CD4-positive, alpha-beta T cell (primary cell): ENCODE data around the gene CXCL1. TPM values are rescaled to one million over a fixed set of nuclear protein-coding genes. Genes with fewer than 3 reads are reported as not detected.

Experiments used
- ATAC-seq: fragments of 200-7000 bp; cut with Tn5 transposase; one replicate; pipeline ENCODE4 v1.10.0; 2022; ENCODE audit warnings: mild to moderate bottlenecking; ENCODE audit not compliant: poor library complexity
- CTCF ChIA-PET: fragments of 350-600 bp; sonication (Branson Sonifier 250); formaldehyde crosslinking; loops from one replicate; lab custom pipeline; 2021; ENCODE audit warnings: antibody characterized with exemption, inconsistent platforms; lab: Charles Lee
- POLR2A ChIA-PET: fragments of 350-600 bp; sonication (Branson Sonifier 250); formaldehyde crosslinking; loops from one replicate; lab custom pipeline; 2021; ENCODE audit warnings: antibody characterized with exemption, inconsistent platforms; lab: Charles Lee
- DNase-seq, 14 experiments: peaks; one replicate each; pipeline ENCODE4 v3.0.0-alpha.2; 2013 to 2020; ENCODE audit warnings: mixed read lengths in 2 of 14
- H3K27ac ChIP-seq, 2 donors: one replicate each; pipeline versions ENCODE4 v1.5.1 to v1.7.0; 2013; ENCODE audit warnings: low read length in 2 of 2, low read depth in 1 of 2, mild to moderate bottlenecking in 1 of 2
- H3K27me3 ChIP-seq, 2 experiments: 1 replicate in 1 of 2; 2 replicates in 1 of 2; pipeline versions ENCODE4 v1.6.1 to v1.7.0; 2013; ENCODE audit warnings: low read length in 2 of 2, control low read depth in 1 of 2, mild to moderate bottlenecking in 1 of 2, moderate library complexity in 1 of 2; ENCODE audit not compliant: insufficient read depth in 2 of 2, control insufficient read depth in 1 of 2
- H3K36me3 ChIP-seq: one replicate; pipeline ENCODE4 v1.6.1; 2013; ENCODE audit warnings: low read length, control low read depth; ENCODE audit not compliant: insufficient read depth
- H3K4me1 ChIP-seq: one replicate; pipeline ENCODE4 v1.6.1; 2013; ENCODE audit warnings: low read length, control low read depth; ENCODE audit not compliant: insufficient read depth
- H3K4me3 ChIP-seq: one replicate; pipeline ENCODE4 v1.5.1; 2013; ENCODE audit warnings: mild to moderate bottlenecking, low read length, moderate library complexity
- H3K9me3 ChIP-seq, 2 experiments: 1 replicate in 1 of 2; 2 replicates in 1 of 2; pipeline versions ENCODE4 v1.6.1 to v1.7.0; 2013; ENCODE audit warnings: low read length in 2 of 2, mild to moderate bottlenecking in 2 of 2, control low read depth in 1 of 2, moderate library complexity in 1 of 2; ENCODE audit not compliant: control insufficient read depth in 1 of 2, insufficient read depth in 1 of 2
- H3K27ac Mint-ChIP-seq: one replicate; pipeline ENCODE4 v1.8.0; 2020; ENCODE audit warnings: mixed read lengths
- H3K27me3 Mint-ChIP-seq: one replicate; pipeline ENCODE4 v1.8.0; 2021; ENCODE audit warnings: mixed read lengths
- H3K36me3 Mint-ChIP-seq: one replicate; pipeline ENCODE4 v1.8.0; 2021; ENCODE audit warnings: low read depth, mixed read lengths
- H3K4me1 Mint-ChIP-seq: one replicate; pipeline ENCODE4 v1.8.0; 2021; ENCODE audit warnings: low read depth, mixed read lengths
- H3K4me3 Mint-ChIP-seq: one replicate; pipeline ENCODE4 v1.8.0; 2020; ENCODE audit warnings: mild to moderate bottlenecking, mixed read lengths
- H3K9me3 Mint-ChIP-seq: one replicate; pipeline ENCODE4 v1.8.0; 2020; ENCODE audit warnings: mixed read lengths
- intact Hi-C, 2 experiments: fragments of 100-400 bp; cut with DNase I in 1 of 2; cut with micrococcal nuclease in 1 of 2; formaldehyde crosslinking; loops; one replicate each; pipeline versions ENCODE4 v1.15.1 to v1.9.0; 2023 to 2025; cut with DNase I, micrococcal nuclease
- total RNA-seq, 174 experiments: library from RNA in 2 of 174; stranded (reverse) in 2 of 174; gene quantifications; one replicate each; pipeline ENCODE4 v1.2.3 and lab custom pipeline; 2021 to 2026
- TF ChIP-seq, protein P1 (sequence below): fragments of 200-600 bp; IDR thresholded peaks from one replicate; pipeline ENCODE4 v1.8.0; 2022; ENCODE audit warnings: antibody characterized with exemption, mild to moderate bottlenecking

Gene CXCL1
- total RNA-seq, 2 experiments from 2014 or later, result not detected

DNA sequence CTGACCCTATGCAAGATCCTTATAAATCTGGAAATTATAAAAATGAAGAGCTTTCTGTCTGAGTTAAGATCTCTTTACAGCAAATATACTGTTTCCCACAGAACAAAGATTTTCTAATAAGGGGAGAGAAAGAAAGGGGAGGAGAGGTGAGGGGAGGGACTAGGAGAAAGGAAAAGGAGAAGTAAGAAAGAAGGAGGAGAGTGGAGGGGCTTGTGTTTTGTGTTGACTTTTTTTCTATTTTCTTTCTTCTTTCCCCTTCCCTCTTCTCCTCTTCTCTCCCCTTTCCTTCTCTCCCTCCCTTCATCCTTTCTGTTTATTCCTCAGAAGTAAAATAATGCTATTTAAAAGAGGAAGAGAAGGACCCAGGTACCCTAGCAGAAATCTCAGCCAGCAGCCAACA is 26.5 kb upstream of the CXCL1 start:
- Histone ChIP-seq H3K9me3 (no peaks in the 10 kb centered on the region), H3K36me3 (no peaks in the 10 kb centered on the region), H3K4me3 (no peak overlapping the region), H3K4me1 (no peaks in the 10 kb centered on the region), H3K27me3 (no peaks in the 10 kb centered on the region), H3K27ac (no peak overlapping the region)
- Mint-ChIP-seq H3K4me1 (no peaks in the 10 kb centered on the region), H3K27me3 (peaks cover 19% of the 10 kb centered on the region), H3K36me3 (no peaks in the 10 kb centered on the region), H3K9me3 (no peaks in the 10 kb centered on the region), H3K27ac (no peak overlapping the region), H3K4me3 (no peak overlapping the region)
- ChIA-PET CTCF (no interaction called here), POLR2A (no interaction called here)
- DNase-seq (no peak), ATAC-seq (no peak)
- intact Hi-C loops, result no loop called here
- TF ChIP-seq, protein P1, sequence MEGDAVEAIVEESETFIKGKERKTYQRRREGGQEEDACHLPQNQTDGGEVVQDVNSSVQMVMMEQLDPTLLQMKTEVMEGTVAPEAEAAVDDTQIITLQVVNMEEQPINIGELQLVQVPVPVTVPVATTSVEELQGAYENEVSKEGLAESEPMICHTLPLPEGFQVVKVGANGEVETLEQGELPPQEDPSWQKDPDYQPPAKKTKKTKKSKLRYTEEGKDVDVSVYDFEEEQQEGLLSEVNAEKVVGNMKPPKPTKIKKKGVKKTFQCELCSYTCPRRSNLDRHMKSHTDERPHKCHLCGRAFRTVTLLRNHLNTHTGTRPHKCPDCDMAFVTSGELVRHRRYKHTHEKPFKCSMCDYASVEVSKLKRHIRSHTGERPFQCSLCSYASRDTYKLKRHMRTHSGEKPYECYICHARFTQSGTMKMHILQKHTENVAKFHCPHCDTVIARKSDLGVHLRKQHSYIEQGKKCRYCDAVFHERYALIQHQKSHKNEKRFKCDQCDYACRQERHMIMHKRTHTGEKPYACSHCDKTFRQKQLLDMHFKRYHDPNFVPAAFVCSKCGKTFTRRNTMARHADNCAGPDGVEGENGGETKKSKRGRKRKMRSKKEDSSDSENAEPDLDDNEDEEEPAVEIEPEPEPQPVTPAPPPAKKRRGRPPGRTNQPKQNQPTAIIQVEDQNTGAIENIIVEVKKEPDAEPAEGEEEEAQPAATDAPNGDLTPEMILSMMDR, result no peak

DNA sequence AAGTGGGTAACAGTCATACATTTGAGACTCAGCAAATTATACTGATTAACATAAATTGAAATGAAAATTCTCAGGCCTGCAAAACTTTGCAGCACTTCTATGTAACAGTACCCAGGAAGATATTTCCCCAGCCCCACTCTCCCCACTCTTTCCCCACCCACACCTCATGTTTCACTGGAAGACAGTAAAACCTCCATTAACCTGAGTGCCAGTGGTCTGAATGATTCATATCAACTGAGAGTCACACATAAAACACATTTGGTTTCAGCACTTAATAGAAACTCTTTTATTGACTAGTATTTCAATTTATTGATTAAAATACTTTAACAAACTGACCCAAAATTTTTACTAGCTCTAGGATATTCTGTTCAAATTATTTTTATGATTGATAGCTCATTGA is 25.8 kb upstream of the CXCL1 start:
- H3K27ac Mint-ChIP-seq, result no peak overlapping the region
- no peak overlapping the region for H3K4me3 Mint-ChIP-seq
- no peaks in the 10 kb centered on the region for H3K9me3 Mint-ChIP-seq
- intact Hi-C loops, result no loop called here
- H3K27me3 Mint-ChIP-seq, result peaks cover 16% of the 10 kb centered on the region
- no peaks in the 10 kb centered on the region for H3K9me3 ChIP-seq
- H3K4me1 Mint-ChIP-seq, result no peaks in the 10 kb centered on the region
- ChIA-PET POLR2A (no interaction called here), CTCF (no interaction called here)
- TF ChIP-seq, protein P1, result no peak
- no peaks in the 10 kb centered on the region for H3K27me3 ChIP-seq
- DNase-seq (no peak), ATAC-seq (no peak)
- no peak overlapping the region for H3K27ac ChIP-seq
- H3K4me1 ChIP-seq, result no peaks in the 10 kb centered on the region
- no peaks in the 10 kb centered on the region for H3K36me3 ChIP-seq
- no peak overlapping the region for H3K4me3 ChIP-seq
- H3K36me3 Mint-ChIP-seq, result no peaks in the 10 kb centered on the region

DNA sequence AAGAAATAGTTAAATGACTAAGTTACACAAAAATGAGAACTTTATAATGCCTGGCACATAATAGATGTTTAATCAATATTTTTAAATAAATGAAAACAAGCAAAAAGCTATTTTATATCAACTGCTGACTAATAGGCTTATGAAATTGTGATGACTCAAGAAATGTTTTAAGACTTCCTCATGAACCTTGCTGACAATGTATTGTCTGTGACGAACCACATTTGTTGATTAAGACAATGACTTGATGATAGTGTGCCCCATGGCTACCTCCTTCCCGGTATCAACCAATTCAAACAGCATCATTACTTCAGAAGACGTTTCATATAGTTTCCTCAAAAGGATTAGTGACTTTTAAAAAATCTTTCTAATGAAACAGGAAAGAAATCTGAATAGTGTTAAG is 24.8 kb upstream of the CXCL1 start:
- Histone ChIP-seq H3K4me1 (no peaks in the 10 kb centered on the region), H3K27me3 (no peaks in the 10 kb centered on the region), H3K4me3 (no peak overlapping the region), H3K27ac (no peak overlapping the region), H3K9me3 (no peaks in the 10 kb centered on the region), H3K36me3 (no peaks in the 10 kb centered on the region)
- no peak overlapping the region for H3K27ac Mint-ChIP-seq
- no peaks in the 10 kb centered on the region for H3K9me3 Mint-ChIP-seq
- CTCF ChIA-PET, result no interaction called here
- ATAC-seq (no peak), DNase-seq (peak in 2 of 14 experiments; percentile 12 to 23)
- no peak overlapping the region for H3K4me3 Mint-ChIP-seq
- H3K36me3 Mint-ChIP-seq, result no peaks in the 10 kb centered on the region
- intact Hi-C loops, result no loop called here
- TF ChIP-seq, protein P1, result no peak
- H3K4me1 Mint-ChIP-seq, result no peaks in the 10 kb centered on the region
- POLR2A ChIA-PET, result no interaction called here
- peaks cover 9% of the 10 kb centered on the region for H3K27me3 Mint-ChIP-seq
